ENCODE results near the gene CLRN1. TPM values are rescaled to one million over a fixed set of nuclear protein-coding genes. Genes with fewer than 3 reads are reported as not detected.

The CLRN1 gene
- total RNA-seq, 1 donor from 2014 or later: not detected

- no peak overlapping the region for H3K4me3 ChIP-seq (ENCODE audit: low read depth, low read length)
- no peaks in the 10 kb centered on the region for H3K27me3 ChIP-seq (ENCODE audit: control insufficient read depth, insufficient read depth, low read length)
- DNase-seq (ENCODE audit: low read depth): no peak
- no peaks in the 10 kb centered on the region for H3K36me3 ChIP-seq (ENCODE audit: control insufficient read depth, insufficient read depth, low read length)
- FAIRE-seq: no peak
- TF ChIP-seq CTCF (IDR thresholded peaks at IDR 0.05; ENCODE audit: insufficient read depth, low read length, severe bottlenecking): no peak
Observed at GRCh38 chr3:150877303-150877702, 95.2 kb downstream of the CLRN1 start.

DNA sequence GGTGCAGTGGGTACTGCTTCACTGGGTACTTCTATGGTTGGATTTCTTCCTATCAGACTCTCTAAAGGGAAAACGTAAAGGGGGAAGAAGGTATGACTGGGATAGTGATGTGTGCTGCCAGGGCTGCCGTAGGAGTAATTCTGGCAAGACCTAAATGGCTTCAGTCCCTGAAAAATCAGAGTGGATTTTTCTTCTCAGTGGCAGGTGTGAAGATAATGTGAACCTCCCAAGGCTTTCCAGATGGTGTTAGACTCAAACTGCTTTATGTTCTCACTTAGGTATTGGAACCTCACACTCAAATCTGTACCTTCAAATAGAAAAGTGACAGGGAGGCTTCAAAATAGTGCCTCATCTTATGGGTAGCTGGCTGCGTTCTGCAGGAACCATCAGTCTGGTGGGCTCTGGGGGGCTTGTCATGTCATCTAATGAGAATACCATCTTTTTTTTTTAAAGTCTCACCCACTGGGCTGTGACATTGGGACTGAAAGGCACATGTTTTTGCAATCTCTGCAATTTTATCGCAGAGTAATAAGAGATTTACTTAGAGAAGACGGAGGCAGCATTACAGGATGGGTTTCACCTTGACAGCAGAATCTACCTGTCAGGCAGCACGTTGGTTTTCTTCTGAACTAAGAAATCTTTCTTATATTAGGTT is 95.8 kb downstream of the CLRN1 start:
- FAIRE-seq: no peak

More for the DNA sequence above, 95.8 kb downstream of the CLRN1 start:
- DNase-seq (ENCODE audit: low read depth): no peak
- Histone ChIP-seq H3K36me3 (ENCODE audit: control insufficient read depth, insufficient read depth, low read length) (no peaks in the 10 kb centered on the region), H3K27me3 (ENCODE audit: control insufficient read depth, insufficient read depth, low read length) (no peaks in the 10 kb centered on the region), H3K4me3 (ENCODE audit: low read depth, low read length) (no peak overlapping the region)
- no peak for TF ChIP-seq CTCF (IDR thresholded peaks at IDR 0.05; ENCODE audit: insufficient read depth, low read length, severe bottlenecking)

Other genes starting within 250 kb of the CLRN1 start
- gene SIAH2, start 209.6 kb downstream of the CLRN1 start, total RNA-seq: 30.3 and 36.1 TPM in 2 replicates
- not detected in 2 replicates for gene MINDY4B, start 67.3 kb downstream of the CLRN1 start, total RNA-seq
- gene MED12L, start 112.9 kb upstream of the CLRN1 start, total RNA-seq: 0.13 and 0.26 TPM in 2 replicates
- gene GPR171, start 230.5 kb upstream of the CLRN1 start, total RNA-seq: not detected in 2 replicates